C1 segment of cervical spinal cord (tissue), 14 donors: ENCODE results near the gene CNPY2.
"Not testable (repeated sequence)": the region's sequence is repeated elsewhere in the genome, so short reads cannot be mapped to it uniquely, and the experiment has no call there.

ENCODE experiments used
- DNase-seq, 14 donors: peaks; one replicate each; lab custom pipeline; 2025; lab: John Stamatoyannopoulos, UW

Gene CNPY2

DNA sequence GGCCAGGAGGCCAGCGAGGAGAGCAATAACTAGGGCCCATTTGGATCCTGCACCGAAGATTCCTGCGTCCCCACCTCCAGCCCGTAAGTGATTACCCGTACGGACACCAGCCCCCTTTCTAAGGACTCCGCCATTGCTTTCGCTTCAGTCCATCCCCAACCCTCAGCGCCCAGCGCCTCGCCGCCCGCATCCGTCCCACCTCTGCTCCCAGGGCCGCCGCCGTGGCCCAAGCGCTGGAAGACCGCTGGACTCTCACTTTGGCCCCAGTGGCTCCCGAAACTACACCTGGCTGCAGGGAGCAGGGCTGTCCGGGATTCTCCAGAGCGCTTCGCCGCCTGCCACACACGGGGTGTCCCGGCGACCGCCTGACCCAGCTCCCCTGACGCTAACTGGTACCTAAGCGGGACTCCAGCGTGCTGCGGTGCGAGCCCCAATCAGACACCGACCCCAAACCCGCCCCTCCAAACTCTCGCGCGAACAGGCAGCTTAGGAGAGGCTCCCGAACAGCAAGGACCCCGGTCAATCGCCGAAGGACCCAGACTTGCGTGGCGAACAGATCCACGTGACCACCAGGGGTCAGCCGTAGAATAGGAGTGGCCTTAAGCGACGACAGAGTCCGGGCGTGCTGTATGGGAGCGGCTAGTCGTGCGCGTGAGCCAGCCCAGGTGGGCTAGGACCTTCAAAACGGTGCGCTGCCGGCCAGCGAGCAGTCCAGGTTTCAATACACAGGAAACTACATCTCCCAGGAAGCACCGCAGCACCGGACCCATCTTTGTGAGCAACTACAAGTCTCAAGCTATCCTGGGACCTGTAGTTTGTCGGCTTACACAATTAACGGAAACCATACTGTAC is at the start of gene CNPY2:
Gene CNPY2, minus strand, starts transcription at position 367 of the 852 bp plus-strand sequence. CDS start 771 bp downstream, outside the sequence.
- DNase-seq = peak; percentile 69 to 100 (median 91)

DNA sequence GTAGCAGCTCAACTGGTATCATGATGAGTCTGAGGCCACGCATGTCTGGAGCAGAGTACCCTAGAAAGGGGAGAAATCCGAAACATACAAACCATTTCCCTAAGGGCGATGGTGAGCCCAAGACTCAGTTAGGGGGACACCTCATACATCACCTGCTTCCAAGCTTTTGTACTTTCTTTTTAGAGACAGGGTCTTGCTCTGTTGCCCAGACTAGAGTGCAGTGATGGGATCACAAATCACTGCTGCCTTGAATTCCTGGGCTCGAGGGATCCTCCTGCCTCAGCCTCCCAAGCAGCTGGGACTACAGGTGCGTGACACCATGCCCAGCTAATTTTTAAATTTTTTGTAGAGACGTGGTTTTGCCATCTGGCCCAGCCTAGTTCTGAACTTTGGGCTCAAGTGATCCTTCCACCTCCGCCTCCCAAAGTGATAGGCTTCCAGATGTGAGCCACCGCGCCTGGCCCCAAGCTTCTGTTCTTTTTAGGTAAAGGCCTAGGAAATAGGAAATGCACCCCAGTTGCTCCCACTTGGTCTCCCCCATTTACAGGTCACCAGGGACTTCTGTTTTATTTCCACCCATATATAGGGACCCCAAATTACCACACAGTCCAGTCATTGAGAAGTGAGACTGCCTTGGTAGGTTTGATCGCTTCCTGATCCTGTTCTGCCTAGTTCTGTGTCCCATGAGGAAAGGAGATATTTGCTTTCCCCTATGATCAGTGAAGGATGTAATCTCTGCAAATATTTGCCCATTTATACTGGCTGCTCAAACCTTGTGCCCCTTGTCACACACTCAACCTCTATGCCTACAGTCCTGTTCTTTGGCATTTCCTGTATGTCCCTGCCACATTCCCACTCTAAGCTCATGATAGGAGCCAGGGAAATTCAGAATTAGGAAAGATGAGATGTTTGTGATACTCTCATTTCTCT is 46.6 kb upstream of the CNPY2 start, which contains the start of gene APOF:
Gene APOF, minus strand, starts transcription at position 728 of the 930 bp plus-strand sequence. Its CDS starts 112 bp downstream, at position 616.
- no peak for DNase-seq

DNA sequence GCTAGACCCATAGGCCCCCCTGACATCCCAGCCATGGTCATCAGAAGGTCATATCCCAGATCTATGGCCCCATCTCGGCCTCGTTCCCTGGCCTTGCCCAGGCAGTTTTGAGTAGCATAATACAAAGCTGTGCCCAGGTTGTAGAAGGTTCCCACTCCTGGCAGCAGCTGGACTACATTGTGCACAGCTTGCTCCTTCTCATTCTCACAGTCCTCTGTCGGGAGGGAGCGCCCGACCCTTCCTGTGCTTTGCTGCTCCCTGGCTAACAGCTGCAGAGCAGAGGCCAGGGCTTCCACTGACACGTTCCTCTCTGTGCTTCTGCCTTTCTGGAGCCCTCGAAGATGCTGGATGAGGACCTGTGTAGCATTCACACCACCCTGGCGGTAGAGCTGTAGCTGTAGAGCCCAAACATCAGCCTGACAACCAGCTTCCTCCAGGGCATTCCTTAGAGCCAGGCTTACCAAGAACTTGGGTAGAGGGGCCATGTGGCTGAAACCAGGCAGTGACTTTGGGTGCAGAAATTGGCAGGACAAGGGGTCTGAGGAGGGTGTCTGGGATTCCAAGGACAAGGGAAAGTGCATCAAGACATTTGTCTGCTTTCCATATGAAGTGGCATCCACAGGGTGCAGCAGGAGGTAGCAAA is 45.8 kb upstream of the CNPY2 start:
- no peak for DNase-seq

DNA sequence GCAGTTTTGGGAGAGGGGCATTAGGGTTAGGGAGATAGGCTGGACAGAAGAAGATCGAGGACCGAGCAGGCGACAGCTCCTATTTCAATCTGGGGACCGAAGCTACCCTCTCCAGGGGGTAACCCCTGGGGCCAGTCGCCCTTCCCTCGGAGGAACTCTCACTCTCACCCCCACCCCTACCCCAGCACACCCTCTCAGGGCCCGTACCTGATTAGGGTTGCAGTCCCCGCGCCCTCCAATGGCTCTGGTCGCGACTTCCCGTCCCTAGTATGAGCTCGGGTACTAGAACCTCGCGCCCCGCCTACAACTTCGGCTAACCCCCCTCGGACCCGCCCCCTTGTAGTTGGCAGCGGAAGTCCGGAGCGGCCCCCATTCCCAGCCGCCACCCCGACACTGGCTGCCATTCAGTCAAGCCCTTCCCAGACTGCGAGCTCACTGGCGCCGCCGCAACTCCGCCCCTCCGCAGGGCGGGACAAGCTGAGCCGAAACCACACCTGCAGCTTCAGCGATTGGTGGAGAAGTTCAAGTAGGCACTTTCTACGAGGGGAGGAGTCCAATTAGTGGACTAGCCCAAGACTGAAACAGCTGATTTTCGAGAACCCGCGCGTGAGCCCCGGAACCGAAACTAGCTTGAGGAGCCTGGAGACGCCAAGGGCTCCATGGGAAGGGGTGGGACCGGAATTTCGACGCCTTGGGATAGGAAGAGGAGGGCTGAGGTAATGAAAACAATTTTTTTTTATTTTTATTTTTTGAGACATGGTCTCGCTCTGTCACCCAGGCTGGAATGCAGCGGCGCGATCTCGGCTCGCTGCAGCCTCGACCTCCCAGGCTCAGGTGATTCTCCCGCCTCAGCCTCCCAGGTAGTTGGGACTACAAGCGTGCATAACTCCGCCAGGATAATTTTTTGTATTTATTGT is 44.3 kb upstream of the CNPY2 start, which contains the start of gene STAT2:
Gene STAT2, minus strand, starts transcription at position 257 of the 917 bp plus-strand sequence. CDS start 3,536 bp downstream, outside the sequence.
- DNase-seq = peak; percentile 95 to 100 (median 98)

DNA sequence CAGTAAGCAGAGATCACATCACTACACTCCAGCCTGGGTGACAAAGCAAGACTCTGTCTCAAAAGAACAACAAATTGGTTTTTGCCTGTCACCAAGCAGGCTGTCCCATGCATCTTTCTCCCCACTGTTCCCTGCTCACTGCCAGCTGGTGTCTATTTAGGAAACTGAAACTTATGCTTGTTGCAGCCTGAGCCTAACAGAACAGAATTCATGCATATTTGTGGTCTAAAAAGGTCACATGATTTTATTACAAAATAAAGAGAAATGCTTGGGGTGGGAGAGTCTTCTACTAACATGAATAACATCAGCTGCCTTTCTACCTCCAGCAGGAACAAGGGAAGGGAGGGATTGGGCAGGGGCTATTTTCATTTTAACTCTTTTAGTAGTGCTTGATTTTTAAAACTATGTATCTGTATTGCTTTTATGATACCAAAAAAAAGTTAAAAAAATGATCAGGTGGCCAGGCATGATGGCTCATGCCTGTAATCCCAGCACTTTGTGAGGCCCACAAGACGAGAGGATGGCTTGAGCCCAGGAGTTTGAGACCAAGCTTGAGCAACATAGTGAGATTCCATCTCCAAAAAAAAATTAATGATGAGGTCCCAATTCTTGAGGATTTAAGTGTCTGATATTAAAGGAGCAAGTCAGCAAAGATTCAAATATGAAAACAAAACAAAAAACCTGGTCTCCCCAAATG is 43.2 kb upstream of the CNPY2 start:
- peak in 11 of 14 donors; percentile 10 to 68 (median 41) for DNase-seq

DNA sequence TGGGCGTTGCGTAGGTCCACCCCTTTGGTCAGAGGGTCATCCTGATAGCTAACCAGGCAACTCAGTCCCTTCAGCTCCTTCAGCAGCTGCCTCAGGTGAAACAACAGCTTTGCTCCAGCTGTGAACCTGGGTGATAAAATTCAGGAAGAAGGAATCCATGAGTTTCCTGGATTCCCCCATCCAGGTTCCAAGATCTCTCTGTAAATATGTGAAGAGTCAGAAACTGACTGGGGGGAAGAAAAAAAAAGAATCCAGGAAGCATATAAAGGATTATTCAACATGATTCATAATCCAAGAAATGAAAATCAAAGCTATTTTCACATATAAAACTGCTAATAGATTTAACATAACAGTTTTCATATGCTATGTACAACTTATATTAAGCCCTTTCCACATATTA is 35.5 kb upstream of the CNPY2 start:
- no peak for DNase-seq

DNA sequence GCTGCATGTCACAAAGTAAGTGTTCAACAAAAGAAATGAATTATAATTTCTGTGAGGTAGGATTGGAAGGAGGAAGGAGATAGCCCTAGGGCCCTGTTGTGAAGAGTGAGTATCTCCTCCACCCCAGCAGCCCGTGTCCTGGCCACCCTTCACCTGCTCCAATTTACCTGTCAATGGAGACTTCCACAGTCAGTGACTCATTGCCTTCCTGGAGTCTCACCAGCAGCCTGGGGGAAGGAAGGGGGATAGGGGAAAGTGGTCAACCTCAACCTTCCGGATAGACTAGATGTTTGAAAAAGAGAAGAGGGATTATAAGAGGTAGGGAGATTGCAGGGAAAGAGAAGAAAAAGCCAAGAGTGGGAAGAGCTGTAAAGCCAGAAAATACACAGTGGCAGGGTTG is 34.9 kb upstream of the CNPY2 start:
- no peak for DNase-seq

DNA sequence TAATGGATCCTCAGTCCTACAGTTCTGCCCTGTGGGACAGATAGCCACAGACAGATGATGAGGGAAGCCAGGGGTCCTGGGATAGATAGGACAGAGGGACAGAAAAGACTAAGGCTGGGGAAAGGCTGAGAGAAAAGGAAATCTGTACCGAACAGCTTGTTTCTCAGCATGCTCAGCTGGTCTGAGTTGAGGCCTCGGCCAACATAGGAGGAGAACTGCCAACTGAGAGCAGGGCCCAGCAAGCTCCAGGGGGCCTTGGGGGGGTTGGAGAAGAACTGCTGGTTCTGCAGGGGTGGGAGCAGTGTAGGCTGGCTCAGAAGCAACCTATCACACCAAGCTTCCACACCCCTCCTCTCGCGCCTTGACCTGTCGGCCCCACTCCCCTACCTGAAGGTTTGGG is 33.0 kb upstream of the CNPY2 start:
- DNase-seq = peak in 3 of 14 donors; percentile 12 to 91 (median 12)

DNA sequence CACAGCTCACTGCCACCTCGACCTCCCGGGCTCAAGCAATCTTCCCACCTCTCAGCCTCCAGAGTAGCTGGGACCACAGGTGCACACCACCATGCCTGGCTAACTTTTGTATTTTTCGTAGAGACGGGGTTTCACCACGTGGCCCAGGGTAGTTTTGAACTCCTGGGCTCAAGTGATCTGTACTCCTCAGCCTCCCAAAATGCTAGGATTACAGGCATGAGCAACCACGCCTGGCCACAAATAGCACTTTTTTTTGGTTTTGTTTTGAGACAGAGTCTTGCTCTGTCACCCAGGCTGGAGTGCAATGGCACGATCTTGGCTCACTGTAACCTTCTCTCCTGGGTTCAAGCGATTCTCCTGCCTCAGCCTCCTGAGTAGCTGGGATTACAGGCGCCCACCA is 31.5 kb upstream of the CNPY2 start:
- DNase-seq = not testable (repeated sequence)

DNA sequence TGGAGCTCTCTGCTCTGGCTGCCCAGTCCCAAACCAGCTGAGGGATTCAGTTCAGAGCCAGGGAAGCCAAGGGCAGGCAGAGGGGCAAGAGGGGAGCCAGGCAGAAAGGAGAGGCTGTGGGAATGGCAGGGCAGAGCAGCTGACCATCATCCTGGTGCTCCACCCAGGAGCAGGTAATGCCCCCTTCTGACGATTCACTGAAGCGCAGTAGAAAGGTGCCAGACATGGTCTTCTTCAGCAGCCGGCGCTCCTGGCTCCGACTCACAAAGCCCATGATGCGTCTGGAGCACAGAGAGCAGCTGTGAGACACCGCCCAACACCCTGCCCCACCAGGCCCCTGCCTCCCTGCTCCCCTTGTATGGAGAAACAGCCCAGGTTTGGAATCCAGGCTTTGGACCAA is 30.9 kb upstream of the CNPY2 start:
- peak in 1 of 14 donors; percentile 22 for DNase-seq

DNA sequence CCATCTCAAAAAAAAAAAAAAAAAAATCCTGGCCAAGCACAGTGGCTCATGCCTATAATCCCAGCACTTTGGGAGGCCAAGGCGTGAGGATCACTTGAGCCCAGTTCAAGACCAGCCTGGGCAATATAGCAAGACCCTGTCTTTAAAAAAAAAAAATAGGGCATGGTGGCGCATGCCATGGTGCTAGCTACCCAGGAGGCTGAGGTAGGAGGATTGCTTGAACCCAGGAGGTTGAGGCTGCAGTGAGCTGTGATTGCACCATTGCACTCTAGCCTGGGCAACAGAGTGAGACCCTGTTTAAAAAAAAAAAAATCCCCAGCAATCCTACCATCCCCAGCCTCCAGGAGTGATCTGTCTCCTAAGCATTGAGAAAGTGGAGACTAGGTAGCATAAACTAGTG is 26.5 kb upstream of the CNPY2 start:
- not testable (repeated sequence) for DNase-seq

DNA sequence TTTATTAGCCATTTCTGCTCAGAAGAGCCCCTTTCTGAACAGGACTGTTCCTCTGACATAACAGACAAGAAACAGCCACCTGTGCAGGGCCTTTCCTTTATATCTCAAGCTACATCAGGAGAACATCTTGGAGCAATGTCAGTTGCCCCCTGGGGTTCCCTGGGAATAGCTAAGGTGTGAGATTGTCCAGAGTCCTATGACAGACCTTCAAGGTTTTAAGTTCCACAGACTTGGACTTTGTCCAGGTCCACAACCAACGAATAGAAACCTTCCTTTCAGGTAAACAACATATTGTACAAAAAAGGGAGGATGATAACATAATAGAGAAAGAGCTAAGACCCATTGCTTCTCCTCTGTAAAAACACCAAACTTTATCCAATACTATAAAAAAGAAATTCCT is 25.8 kb upstream of the CNPY2 start:
- DNase-seq = no peak

DNA sequence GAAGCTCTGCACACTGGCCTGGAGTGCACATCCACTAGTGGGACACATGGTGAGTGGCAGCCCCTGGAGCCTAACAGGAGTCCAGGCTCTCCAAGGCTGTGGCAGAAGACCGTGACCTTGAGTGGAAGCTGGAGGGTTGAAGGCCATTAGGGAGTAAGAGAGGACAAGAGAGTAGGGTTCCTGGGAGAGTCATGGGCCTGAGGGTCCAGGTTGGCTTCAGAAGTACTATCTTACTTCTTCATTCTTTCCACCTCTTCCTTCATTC is 23.3 kb upstream of the CNPY2 start:
- DNase-seq = no peak

DNA sequence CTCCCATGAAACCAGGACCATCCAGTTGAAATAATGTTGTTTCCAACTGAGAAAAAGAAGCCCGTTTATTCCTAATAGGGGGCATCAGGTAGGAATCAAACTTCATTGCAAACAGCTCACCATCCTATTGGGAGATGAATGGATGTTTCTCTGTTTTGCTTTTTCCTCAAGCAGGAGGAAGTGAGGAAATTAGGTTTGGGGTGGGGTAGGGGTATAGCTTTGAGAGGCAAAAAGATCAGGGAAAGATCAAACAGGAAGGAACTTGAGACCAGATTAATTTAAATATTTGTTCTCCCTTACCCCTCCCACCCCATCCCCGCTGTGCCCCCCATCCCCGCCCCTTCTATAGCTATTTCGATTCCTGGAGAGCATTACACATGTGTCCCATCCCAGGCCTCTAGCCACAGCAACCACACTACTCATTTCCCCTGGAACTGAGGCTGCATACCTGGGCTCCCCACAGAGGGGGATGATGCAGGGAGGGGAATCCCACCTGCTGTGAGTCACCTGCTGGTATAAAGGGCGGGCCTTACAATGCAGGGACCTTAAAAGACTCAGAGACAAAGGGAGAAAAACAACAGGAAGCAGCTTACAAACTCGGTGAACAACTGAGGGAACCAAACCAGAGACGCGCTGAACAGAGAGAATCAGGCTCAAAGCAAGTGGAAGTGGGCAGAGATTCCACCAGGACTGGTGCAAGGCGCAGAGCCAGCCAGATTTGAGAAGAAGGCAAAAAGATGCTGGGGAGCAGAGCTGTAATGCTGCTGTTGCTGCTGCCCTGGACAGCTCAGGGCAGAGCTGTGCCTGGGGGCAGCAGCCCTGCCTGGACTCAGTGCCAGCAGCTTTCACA is 22.7 kb upstream of the CNPY2 start, which contains the start of gene IL23A:
Gene IL23A, plus strand, starts transcription at position 577 of the 850 bp plus-strand sequence. Its CDS starts 161 bp downstream, at position 738.
- DNase-seq = no peak

DNA sequence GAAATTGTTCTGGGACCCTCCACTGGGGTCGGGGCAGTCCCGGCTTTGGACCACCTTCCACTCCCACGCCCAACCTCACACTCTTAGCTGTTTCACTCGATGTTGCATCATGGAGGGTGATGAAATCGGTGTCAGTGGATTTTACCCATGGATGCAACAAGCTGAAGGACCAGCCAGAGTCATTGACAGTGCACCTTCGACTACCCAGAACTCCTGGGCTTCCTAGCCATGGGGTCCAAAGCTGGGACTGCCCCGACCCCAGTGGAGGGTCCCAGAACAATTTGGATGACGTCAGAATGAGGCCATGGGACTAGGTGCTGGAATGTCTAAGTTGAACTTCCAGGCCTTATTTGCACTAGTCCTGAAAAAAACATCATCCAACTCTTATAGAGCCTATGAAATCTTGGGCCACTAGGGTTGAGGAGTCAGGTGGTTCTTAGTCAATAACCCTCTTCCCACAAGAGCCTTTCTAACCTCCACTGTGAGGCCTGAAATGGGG is 22.0 kb upstream of the CNPY2 start:
- DNase-seq = no peak

DNA sequence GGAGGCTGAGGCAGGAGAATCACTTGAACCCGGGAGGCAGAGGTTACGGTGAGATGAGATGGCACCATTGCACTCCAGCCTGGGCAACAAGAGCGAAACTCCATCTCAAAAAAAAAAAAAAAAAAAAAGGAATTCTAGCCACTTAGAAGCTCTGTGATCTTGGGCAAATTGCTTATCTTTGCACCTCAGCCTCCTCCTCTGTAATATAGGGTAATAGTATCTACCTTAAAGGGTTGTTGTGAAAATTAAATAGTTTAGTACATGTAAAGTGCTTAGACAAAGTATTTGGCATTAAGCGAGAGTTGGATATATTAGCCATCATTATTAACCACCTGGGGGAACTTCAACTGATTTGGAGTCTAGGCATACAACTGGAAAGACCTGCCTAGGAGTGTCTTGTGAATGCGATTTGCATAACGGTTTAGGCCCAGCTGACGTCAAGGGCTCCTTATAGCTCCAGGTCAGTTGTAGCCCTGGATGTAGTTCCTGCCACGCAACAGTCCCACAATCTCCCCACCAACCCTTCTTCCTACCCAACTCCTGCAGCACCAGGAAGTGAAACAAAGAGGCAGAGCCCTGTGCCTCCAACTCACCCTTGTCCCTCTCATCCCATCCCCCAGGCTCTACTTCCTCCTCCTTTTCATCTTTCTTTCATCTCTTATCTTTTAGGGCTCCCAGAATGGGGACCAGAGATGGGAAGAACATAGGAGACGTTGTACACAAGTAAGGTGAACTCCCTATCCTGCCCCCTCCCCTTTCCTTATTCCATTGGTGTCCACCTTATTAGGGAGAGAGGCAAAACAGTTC is 20.8 kb upstream of the CNPY2 start:
- peak in 5 of 14 donors; percentile 7 to 21 (median 14) for DNase-seq

DNA sequence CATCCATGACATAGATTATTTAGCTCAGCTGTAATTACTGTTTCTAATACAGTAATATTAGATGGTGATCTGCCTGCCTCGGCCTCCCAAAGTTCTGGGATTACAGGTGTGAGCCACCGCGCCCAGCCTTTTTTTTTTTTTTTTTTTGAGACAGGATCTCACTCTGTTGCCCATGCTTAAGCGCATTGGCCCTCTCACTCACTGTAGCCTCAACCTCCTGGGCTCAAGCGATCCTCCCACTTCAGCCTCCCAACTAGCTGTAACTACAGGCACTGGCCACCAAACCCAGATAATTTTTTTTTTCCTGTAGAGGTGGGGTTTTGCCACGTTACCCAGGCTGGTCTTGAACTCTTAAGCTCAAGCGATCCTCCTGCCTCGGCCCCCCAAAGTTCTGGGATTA is 19.7 kb upstream of the CNPY2 start:
- not testable (repeated sequence) for DNase-seq

DNA sequence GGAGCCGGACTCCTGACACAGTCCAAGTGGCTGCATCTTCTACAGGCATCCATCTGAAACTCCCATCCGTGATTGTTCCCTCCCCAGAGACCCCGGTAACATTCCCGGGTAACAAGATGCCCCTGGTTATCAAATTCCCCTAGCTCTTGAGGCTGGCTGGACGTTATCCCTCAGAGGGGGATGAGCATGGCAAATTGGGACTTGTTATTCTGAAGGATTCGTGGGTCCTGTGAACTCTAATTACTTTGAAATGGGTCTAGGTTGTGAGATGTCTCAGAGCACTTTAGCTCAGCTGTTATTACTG is 18.7 kb upstream of the CNPY2 start:
- peak in 1 of 14 donors; percentile 56 for DNase-seq
